Skeletal muscle satellite cell (primary cell): ENCODE measurements around the gene NKX2-2.

Source experiments
- H3K27me3 ChIP-seq: 2 replicates; pipeline ENCODE4 v1.7.0; 2013; ENCODE audit warnings: low read length; ENCODE audit not compliant: control insufficient read depth, insufficient read depth
- H3K36me3 ChIP-seq: 2 replicates; pipeline ENCODE4 v1.7.0; 2013; ENCODE audit warnings: mild to moderate bottlenecking, control low read depth, low read length; ENCODE audit not compliant: insufficient read depth
- H3K4me1 ChIP-seq: 2 replicates; pipeline ENCODE4 v1.7.0; 2013; ENCODE audit warnings: low read length; ENCODE audit not compliant: control insufficient read depth, insufficient read depth
- H3K4me2 ChIP-seq: 2 replicates; pipeline ENCODE4 v1.7.0; 2013; ENCODE audit warnings: mild to moderate bottlenecking, low read length
- H3K4me3 ChIP-seq: 2 replicates; pipeline ENCODE4 v1.7.0; 2013; ENCODE audit warnings: low read length
- H3K9ac ChIP-seq: 2 replicates; pipeline ENCODE4 v1.7.0; 2013; ENCODE audit warnings: mild to moderate bottlenecking, low read depth, low read length, moderate library complexity
- H3K9me3 ChIP-seq: replicated peaks from 2 replicates; pipeline ENCODE4 v1.7.0; 2013; ENCODE audit warnings: mild to moderate bottlenecking, control low read depth, low read length

NKX2-2 gene

DNA sequence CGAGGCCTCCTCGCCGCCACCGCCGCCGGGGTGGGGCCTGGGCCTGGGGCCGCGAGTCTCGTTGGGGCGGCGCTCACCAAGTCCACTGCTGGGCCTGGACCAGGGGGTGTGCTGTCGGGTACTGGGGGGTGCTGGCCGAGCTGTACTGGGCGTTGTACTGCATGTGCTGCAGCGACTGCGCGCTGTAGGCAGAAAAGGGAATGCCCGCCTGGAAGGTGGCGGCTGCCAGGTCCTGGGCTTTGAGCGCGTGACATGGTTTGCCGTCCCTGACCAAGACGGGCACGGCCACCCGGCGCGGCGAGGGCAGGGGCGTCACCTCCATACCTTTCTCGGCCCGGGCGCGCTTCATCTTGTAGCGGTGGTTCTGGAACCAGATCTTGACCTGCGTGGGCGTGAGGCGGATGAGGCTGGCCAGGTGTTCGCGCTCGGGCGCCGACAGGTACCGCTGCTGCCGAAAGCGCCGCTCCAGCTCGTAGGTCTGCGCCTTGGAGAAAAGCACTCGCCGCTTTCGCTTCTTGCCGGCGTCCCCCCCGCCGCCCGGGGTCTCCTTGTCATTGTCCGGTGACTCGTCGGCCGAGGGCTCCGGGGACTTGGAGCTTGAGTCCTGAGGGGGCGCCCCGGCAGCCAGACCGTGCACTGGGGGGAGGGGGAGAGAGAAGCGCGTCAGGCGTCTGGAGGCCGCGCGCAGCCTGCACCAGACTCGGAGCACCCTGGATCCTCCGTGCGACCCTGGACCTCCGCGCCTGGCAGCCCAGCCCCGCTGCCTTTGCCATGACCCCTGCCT lies 1.8 kb downstream of the NKX2-2 start:
- Histone ChIP-seq H3K36me3 (no peaks in the 10 kb centered on the region), H3K9ac (no peak overlapping the region), H3K9me3 (no peaks in the 10 kb centered on the region), H3K4me3 (peak overlapping the region; percentile 35), H3K27me3 (peaks cover 89% of the 10 kb centered on the region), H3K4me1 (peaks cover 29% of the 10 kb centered on the region), H3K4me2 (peak overlapping the region; percentile 72)

DNA sequence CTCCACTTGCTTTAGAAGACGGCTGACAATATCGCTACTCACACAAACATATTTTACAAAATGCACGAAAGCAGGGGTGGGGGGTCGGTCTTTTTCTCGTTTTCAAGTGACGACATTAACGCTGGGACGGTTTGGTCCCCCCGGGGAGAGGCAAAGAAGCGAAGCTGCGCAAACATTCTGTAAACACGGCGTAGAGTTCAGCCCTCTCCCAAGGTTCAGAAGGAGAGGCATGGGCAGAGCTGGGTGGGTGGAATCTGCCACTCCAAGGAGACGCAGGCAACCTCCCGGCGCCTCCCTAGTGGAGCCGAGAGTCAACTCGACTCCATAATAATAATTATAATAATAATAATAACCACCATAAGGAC lies 2.4 kb downstream of the NKX2-2 start:
- H3K4me2 ChIP-seq: no peak overlapping the region
- no peak overlapping the region for H3K4me3 ChIP-seq
- H3K27me3 ChIP-seq: peaks cover 89% of the 10 kb centered on the region
- H3K9ac ChIP-seq: no peak overlapping the region
- H3K36me3 ChIP-seq: no peaks in the 10 kb centered on the region
- H3K4me1 ChIP-seq: peaks cover 29% of the 10 kb centered on the region
- no peaks in the 10 kb centered on the region for H3K9me3 ChIP-seq

GRCh38 chr20:21510414-21511384 lies 3.2 kb downstream of the NKX2-2 start:
- peak overlapping the region; percentile 65 for H3K4me3 ChIP-seq
- no peaks in the 10 kb centered on the region for H3K9me3 ChIP-seq
- H3K9ac ChIP-seq: peak overlapping the region; percentile 25
- peaks cover 34% of the 10 kb centered on the region for H3K4me1 ChIP-seq
- peaks cover 87% of the 10 kb centered on the region for H3K27me3 ChIP-seq
- H3K36me3 ChIP-seq: no peaks in the 10 kb centered on the region
- peak overlapping the region; percentile 78 for H3K4me2 ChIP-seq

- H3K9ac ChIP-seq: peak overlapping the region; percentile 37
- peaks cover 39% of the 10 kb centered on the region for H3K4me1 ChIP-seq
- peak overlapping the region; percentile 65 for H3K4me3 ChIP-seq
- H3K4me2 ChIP-seq: peak overlapping the region; percentile 78
- peaks cover 90% of the 10 kb centered on the region for H3K27me3 ChIP-seq
- H3K9me3 ChIP-seq: no peaks in the 10 kb centered on the region
- no peaks in the 10 kb centered on the region for H3K36me3 ChIP-seq
Observed at GRCh38 chr20:21509597-21510371, 4.1 kb downstream of the NKX2-2 start.

GRCh38 chr20:21509079-21509596 lies 4.7 kb downstream of the NKX2-2 start:
- Histone ChIP-seq H3K4me1 (peaks cover 38% of the 10 kb centered on the region), H3K9me3 (no peaks in the 10 kb centered on the region), H3K4me3 (no peak overlapping the region), H3K9ac (no peak overlapping the region), H3K36me3 (no peaks in the 10 kb centered on the region), H3K4me2 (peak overlapping the region; percentile 78), H3K27me3 (peaks cover 90% of the 10 kb centered on the region)

DNA sequence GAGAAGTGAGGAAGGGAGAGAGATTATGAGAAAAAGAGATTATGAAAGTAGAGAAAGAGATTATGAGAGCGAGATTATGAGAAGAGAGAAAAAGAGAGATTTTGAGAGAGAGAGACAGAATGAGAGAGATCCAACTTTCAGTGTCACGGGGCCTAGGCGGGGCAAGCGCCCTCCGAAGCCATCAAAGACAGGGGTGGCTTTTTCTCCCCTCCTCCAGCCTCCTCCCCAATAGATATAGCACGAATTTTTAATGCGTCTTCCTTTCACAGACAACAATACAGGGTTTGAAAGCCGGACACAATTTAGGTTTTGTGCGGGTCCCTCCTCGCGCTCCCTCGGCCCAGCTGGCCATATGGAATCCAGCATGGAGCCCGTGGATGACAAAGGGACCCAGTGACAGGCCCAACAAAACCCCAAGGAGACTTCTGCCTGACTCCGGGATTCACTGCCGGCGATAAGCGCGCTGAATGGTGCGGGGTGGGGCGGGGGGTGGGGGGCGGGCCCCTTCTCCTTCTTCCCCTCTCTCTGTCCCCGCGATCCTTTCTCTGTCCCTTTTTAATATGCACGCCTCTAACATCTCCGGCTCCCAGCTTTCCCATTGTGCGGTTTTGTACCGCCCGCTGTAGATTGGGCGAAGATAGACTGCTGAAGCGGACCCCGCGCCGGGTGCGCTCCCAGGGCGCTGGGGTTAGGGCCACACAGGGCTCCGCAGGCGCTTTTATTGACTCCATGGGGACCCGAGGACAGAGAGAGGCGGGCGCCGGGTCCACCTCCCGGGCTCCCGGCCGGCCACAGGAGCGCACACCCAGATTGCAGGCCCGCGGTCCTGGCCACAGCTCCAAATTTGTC lies 5.4 kb downstream of the NKX2-2 start:
- H3K4me1 ChIP-seq: peaks cover 35% of the 10 kb centered on the region
- H3K27me3 ChIP-seq: peaks cover 87% of the 10 kb centered on the region

DNA sequence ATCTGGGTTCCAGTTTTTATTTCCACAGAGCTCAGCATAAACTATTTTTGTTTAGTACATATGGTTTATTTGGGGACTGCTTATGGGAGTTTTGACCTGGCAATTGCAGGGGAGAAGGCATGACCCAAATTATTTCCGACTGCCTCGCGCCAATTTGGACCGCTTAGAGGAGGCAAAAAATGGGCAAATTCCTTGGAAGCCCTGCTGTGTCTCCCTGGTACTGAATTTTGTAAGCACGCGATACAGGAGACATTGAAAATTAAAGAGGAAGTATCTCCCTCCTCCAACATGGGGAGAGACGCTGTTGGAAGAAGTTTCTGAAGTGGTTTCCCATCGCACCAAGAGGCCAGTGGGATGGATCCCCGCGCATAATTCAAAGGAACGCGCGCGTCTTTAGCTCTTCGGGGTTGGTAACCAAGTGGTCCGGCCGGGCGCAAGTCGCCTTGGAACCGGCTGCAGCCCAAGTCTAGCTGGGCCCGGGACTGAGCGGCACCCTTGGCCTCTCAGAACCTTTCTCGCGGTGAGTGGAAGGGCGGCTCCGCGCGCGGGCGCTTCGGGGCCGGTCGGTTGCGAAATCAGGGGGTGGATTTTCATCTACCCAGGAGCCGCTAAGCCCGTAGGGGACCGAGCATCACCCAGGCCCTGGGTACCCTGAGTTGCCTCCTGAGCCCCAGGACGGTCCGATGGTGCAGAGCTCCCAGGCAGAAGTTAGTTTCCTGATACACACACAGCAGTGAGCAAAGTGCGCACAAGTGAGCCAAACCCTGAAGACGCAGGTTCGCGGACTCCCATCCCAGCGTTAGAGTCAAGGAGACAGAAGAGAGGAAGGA lies 6.2 kb downstream of the NKX2-2 start:
- Histone ChIP-seq H3K27me3 (peaks cover 86% of the 10 kb centered on the region), H3K4me3 (no peak overlapping the region), H3K36me3 (no peaks in the 10 kb centered on the region), H3K4me2 (no peak overlapping the region), H3K4me1 (peaks cover 27% of the 10 kb centered on the region), H3K9me3 (no peaks in the 10 kb centered on the region), H3K9ac (no peak overlapping the region)

More for the DNA sequence above, 5.4 kb downstream of the NKX2-2 start:
- H3K36me3 ChIP-seq: no peaks in the 10 kb centered on the region
- H3K9me3 ChIP-seq: no peaks in the 10 kb centered on the region
- H3K4me2 ChIP-seq: no peak overlapping the region
- no peak overlapping the region for H3K9ac ChIP-seq
- no peak overlapping the region for H3K4me3 ChIP-seq

- H3K27me3 ChIP-seq: peaks cover 79% of the 10 kb centered on the region
- peak overlapping the region; percentile 74 for H3K4me3 ChIP-seq
- no peaks in the 10 kb centered on the region for H3K36me3 ChIP-seq
- H3K9ac ChIP-seq: peak overlapping the region; percentile 57
- no peaks in the 10 kb centered on the region for H3K9me3 ChIP-seq
- peak overlapping the region; percentile 98 for H3K4me2 ChIP-seq
- H3K4me1 ChIP-seq: peaks cover 23% of the 10 kb centered on the region
Observed at GRCh38 chr20:21505810-21506530, 7.9 kb downstream of the NKX2-2 start.

GRCh38 chr20:21505161-21505809 lies 8.6 kb downstream of the NKX2-2 start:
- Histone ChIP-seq H3K4me3 (peak overlapping the region; percentile 74), H3K9me3 (no peaks in the 10 kb centered on the region), H3K9ac (no peak overlapping the region), H3K36me3 (no peaks in the 10 kb centered on the region), H3K4me1 (peaks cover 21% of the 10 kb centered on the region), H3K4me2 (peak overlapping the region; percentile 98), H3K27me3 (peaks cover 80% of the 10 kb centered on the region)
